B cell (primary cell): ENCODE measurements around the gene NOTUM. TPM values are rescaled to one million over a fixed set of nuclear protein-coding genes. Genes with fewer than 3 reads are reported as not detected.

Experiments used
- ATAC-seq: fragments of 200-7000 bp; cut with Tn5 transposase; one replicate; pipeline ENCODE4 v1.10.0; 2021; ENCODE audit warnings: low read depth, mild to moderate bottlenecking, moderate number of reproducible peaks, moderate library complexity
- CTCF ChIA-PET: fragments of 350-600 bp; sonication (Branson Sonifier 250); formaldehyde crosslinking; loops from one replicate; lab custom pipeline; 2021; ENCODE audit warnings: antibody characterized with exemption, inconsistent platforms; lab: Charles Lee
- POLR2A ChIA-PET: fragments of 350-600 bp; sonication (Branson Sonifier 250); formaldehyde crosslinking; loops from one replicate; lab custom pipeline; 2021; ENCODE audit warnings: antibody characterized with exemption; lab: Charles Lee
- DNase-seq: peaks from one replicate; pipeline ENCODE4 v3.0.0; 2013
- H2AFZ ChIP-seq: 2 replicates; pipeline ENCODE4 v1.6.1; 2012; ENCODE audit warnings: mild to moderate bottlenecking, low read depth, low read length; ENCODE audit not compliant: insufficient read depth, poor library complexity, severe bottlenecking
- H3K27ac ChIP-seq, 2 donors: 1 replicate in 1 of 2; 2 replicates in 1 of 2; pipeline ENCODE4 v1.5.1; 2012 to 2013; ENCODE audit warnings: low read length in 2 of 2, mild to moderate bottlenecking in 2 of 2, moderate library complexity in 1 of 2
- H3K27me3 ChIP-seq, 4 experiments: fragments of 200-600 bp in 1 of 4; sonication (generic) in 1 of 4; replicated peaks in 1 of 4; 1 replicate in 2 of 4; 2 replicates in 2 of 4; pipeline versions ENCODE4 v1.6.1 to v1.7.0; 2013 to 2016; ENCODE audit warnings: low read length in 3 of 4, mild to moderate bottlenecking in 2 of 4, mixed read lengths in 1 of 4, moderate library complexity in 1 of 4; ENCODE audit not compliant: insufficient read depth in 4 of 4, control insufficient read depth in 3 of 4; ENCODE audit errors: control extremely low read depth in 1 of 4
- H3K36me3 ChIP-seq, 2 experiments: replicated peaks in 1 of 2; 1 replicate in 1 of 2; 2 replicates in 1 of 2; pipeline versions ENCODE4 v1.6.1 to v1.7.1; 2013; ENCODE audit warnings: low read length in 1 of 2; ENCODE audit not compliant: insufficient read depth in 2 of 2, control insufficient read depth in 1 of 2; ENCODE audit errors: control extremely low read depth in 1 of 2, extremely low read depth in 1 of 2
- H3K4me1 ChIP-seq, 2 donors: fragments of 200-600 bp in 1 of 2; sonication (generic) in 1 of 2; 1 replicate in 1 of 2; 2 replicates in 1 of 2; pipeline versions ENCODE4 v1.5.1 to v1.6.1; 2013 to 2017; ENCODE audit warnings: low read length in 2 of 2; ENCODE audit not compliant: control insufficient read depth in 2 of 2, insufficient read depth in 2 of 2
- H3K4me2 ChIP-seq: replicated peaks from 2 replicates; pipeline ENCODE3; 2012; ENCODE audit warnings: mild to moderate bottlenecking, low read depth, low read length; ENCODE audit not compliant: poor library complexity, severe bottlenecking
- H3K4me3 ChIP-seq, 5 experiments: fragments of 200-600 bp in 1 of 5; sonication (generic) in 1 of 5; 1 replicate in 3 of 5; 2 replicates in 2 of 5; pipeline versions ENCODE4 v1.5.1 to v1.7.0; 2011 to 2016; ENCODE audit warnings: low read length in 4 of 5, mild to moderate bottlenecking in 4 of 5, low read depth in 2 of 5, control low read depth in 1 of 5, moderate library complexity in 1 of 5; ENCODE audit not compliant: insufficient read depth in 1 of 5; ENCODE audit errors: control extremely low read depth in 1 of 5, extremely low read depth in 1 of 5
- H3K79me2 ChIP-seq: fragments of 200-600 bp; sonication (generic); one replicate; pipeline ENCODE4 v1.6.0; 2016; ENCODE audit warnings: low read length; ENCODE audit not compliant: control insufficient read depth, insufficient read depth
- H3K9ac ChIP-seq: fragments of 200-600 bp; sonication (generic); 2 replicates; pipeline ENCODE4 v1.6.1; 2017; ENCODE audit warnings: mild to moderate bottlenecking, low read length, moderate library complexity
- H3K9me3 ChIP-seq, 3 donors: one replicate each; pipeline versions ENCODE4 v1.6.1 to v1.7.1; 2013; ENCODE audit warnings: low read length in 2 of 3; ENCODE audit not compliant: control insufficient read depth in 2 of 3, insufficient read depth in 1 of 3; ENCODE audit errors: control extremely low read depth in 1 of 3
- H4K20me1 ChIP-seq: 2 replicates; pipeline ENCODE4 v1.6.0; 2012; ENCODE audit warnings: mild to moderate bottlenecking, low read length; ENCODE audit not compliant: insufficient read depth, control insufficient read depth, poor library complexity, severe bottlenecking
- H3K27ac Mint-ChIP-seq: one replicate; pipeline ENCODE4 v1.8.0; 2021; ENCODE audit warnings: mixed read lengths
- H3K27me3 Mint-ChIP-seq: one replicate; pipeline ENCODE4 v1.8.0; 2021; ENCODE audit warnings: mixed read lengths
- H3K4me1 Mint-ChIP-seq: one replicate; pipeline ENCODE4 v1.8.0; 2021; ENCODE audit warnings: mixed read lengths
- H3K4me3 Mint-ChIP-seq: one replicate; pipeline ENCODE4 v1.8.0; 2021; ENCODE audit warnings: mixed read lengths
- H3K9me3 Mint-ChIP-seq: one replicate; pipeline ENCODE4 v1.8.0; 2022; ENCODE audit warnings: mixed read lengths; ENCODE audit not compliant: insufficient read depth
- EZH2 ChIP-seq: IDR thresholded peaks from 2 replicates; pipeline ENCODE4 v1.6.1; 2012; ENCODE audit warnings: borderline replicate concordance, low read depth, mild to moderate bottlenecking, moderate library complexity, low read length; ENCODE audit not compliant: insufficient read depth, poor library complexity, severe bottlenecking
- WGBS: methylation state at CpG from one replicate; pipeline ENCODE4 v1.1.5; 2013; ENCODE audit warnings: missing lambda C conversion rate; ENCODE audit not compliant: insufficient coverage; 5-methylcytosine and 5-hydroxymethylcytosine counted together
- intact Hi-C: fragments of 100-400 bp; cut with micrococcal nuclease; formaldehyde crosslinking; loops from one replicate; pipeline ENCODE4 v1.10.0; 2022
- polyA plus RNA-seq: library from polyadenylated mRNA; depleted of rRNA; stranded (reverse); fragments of >200 nt; gene quantifications from 2 replicates; pipeline ENCODE4 v1.2.3, GENCODE V29; 2012
- total RNA-seq, 2 donors: library from RNA; stranded (reverse); fragments of 120-200 nt in 1 of 2; gene quantifications; 1 replicate in 1 of 2; 2 replicates in 1 of 2; pipeline versions ENCODE4 v1.2.3 to v1.2.4, GENCODE V29; 2013 to 2022
- TF ChIP-seq, protein P1 (sequence below): fragments of 200-600 bp; IDR thresholded peaks from one replicate; pipeline ENCODE4 v1.8.0; 2022; ENCODE audit warnings: antibody characterized with exemption, mild to moderate bottlenecking

NOTUM gene
- total and polyA plus RNA-seq, 2 donors (not counting 1 experiment from before 2014, with no cell fraction given): not detected

DNA sequence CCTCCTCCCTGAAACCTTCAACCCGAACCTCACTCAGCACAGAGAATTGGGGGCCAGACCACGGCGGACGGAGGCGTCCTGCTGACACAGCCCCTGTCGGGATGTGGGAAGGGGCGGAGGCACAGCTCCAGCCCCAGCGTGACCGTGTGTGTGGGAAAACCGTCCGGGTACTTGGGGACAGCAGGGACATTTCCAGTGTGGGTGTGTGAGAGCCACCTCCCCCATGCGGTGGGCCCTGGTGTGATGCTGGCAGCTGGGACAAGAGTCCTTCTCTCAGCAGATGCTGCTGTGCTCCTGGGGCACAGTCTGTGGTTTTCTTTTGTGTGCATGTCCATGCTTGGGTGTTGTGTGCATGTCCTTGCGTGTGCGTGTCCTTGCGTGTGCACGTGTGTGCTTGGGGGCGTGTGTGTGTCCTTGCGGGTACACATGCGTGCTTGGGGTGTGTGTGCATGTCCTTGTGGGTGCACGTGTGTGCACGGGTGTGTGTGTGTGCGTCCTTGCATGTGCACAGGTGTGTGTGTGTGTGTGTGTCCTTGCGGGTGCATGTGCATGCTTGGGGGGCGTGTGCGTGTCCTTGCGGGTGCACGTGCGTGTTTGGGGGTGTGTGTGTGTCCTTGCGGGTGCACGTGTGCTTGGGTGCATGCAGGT lies 44.8 kb upstream of the NOTUM start:
- H3K9me3 ChIP-seq: no peaks in the 10 kb centered on the region
- WGBS: 95% methylated on average over 26 of the region's 30 CpGs
- H3K27ac Mint-ChIP-seq: no peak overlapping the region
- H3K27me3 Mint-ChIP-seq: no peaks in the 10 kb centered on the region
- no peaks in the 10 kb centered on the region for H3K4me1 Mint-ChIP-seq
- no peak overlapping the region for H2AFZ ChIP-seq
- H3K79me2 ChIP-seq: peaks cover 3% of the 10 kb centered on the region
- no peak overlapping the region for H3K4me3 ChIP-seq
- ATAC-seq (no peak), DNase-seq (no peak)
- H3K4me2 ChIP-seq: no peak overlapping the region
- no peak overlapping the region for H3K27ac ChIP-seq
- no peak overlapping the region for H3K4me3 Mint-ChIP-seq
- no peaks in the 10 kb centered on the region for H4K20me1 ChIP-seq
- no peaks in the 10 kb centered on the region for H3K9me3 Mint-ChIP-seq
- POLR2A ChIA-PET: no interaction called here
- intact Hi-C loops: no loop called here
- no peaks in the 10 kb centered on the region for H3K27me3 ChIP-seq
- H3K36me3 ChIP-seq: peaks cover 0 to 2% of the 10 kb centered on the region in 2 experiments
- TF ChIP-seq, protein P1, sequence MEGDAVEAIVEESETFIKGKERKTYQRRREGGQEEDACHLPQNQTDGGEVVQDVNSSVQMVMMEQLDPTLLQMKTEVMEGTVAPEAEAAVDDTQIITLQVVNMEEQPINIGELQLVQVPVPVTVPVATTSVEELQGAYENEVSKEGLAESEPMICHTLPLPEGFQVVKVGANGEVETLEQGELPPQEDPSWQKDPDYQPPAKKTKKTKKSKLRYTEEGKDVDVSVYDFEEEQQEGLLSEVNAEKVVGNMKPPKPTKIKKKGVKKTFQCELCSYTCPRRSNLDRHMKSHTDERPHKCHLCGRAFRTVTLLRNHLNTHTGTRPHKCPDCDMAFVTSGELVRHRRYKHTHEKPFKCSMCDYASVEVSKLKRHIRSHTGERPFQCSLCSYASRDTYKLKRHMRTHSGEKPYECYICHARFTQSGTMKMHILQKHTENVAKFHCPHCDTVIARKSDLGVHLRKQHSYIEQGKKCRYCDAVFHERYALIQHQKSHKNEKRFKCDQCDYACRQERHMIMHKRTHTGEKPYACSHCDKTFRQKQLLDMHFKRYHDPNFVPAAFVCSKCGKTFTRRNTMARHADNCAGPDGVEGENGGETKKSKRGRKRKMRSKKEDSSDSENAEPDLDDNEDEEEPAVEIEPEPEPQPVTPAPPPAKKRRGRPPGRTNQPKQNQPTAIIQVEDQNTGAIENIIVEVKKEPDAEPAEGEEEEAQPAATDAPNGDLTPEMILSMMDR: no peak
- no peak for TF ChIP-seq EZH2
- H3K4me1 ChIP-seq: no peaks in the 10 kb centered on the region
- CTCF ChIA-PET: no interaction called here
- H3K9ac ChIP-seq: no peak overlapping the region

- Mint-ChIP-seq H3K27ac (no peak overlapping the region), H3K9me3 (no peaks in the 10 kb centered on the region), H3K4me1 (no peaks in the 10 kb centered on the region), H3K27me3 (no peaks in the 10 kb centered on the region), H3K4me3 (no peak overlapping the region)
- TF ChIP-seq, protein P1: no peak
- no peak for TF ChIP-seq EZH2
- intact Hi-C loops: no loop called here
- Histone ChIP-seq H3K9me3 (no peaks in the 10 kb centered on the region), H3K27me3 (no peaks in the 10 kb centered on the region), H3K9ac (no peak overlapping the region), H3K27ac (no peak overlapping the region), H3K79me2 (peaks cover 3% of the 10 kb centered on the region), H2AFZ (no peak overlapping the region), H3K4me3 (no peak overlapping the region), H3K4me1 (no peaks in the 10 kb centered on the region), H3K36me3 (peaks cover 0 to 2% of the 10 kb centered on the region in 2 experiments), H3K4me2 (no peak overlapping the region), H4K20me1 (peaks cover 5% of the 10 kb centered on the region)
- ChIA-PET POLR2A (no interaction called here), CTCF (no interaction called here)
- 80% methylated on average over 41 of the region's 41 CpGs for WGBS
- no peak for DNase-seq
- no peak for ATAC-seq
Observed at GRCh38 chr17:82004517-82005455, 43.8 kb upstream of the NOTUM start.
